Effector CD8-positive, alpha-beta T cell (primary cell): ENCODE results near the gene ICOSLG.
"Not testable (repeated sequence)": the region's sequence is repeated elsewhere in the genome, so short reads cannot be mapped to it uniquely, and the experiment has no call there.

Experiments used
- DNase-seq: peaks from one replicate; lab custom pipeline; 2025; lab: John Stamatoyannopoulos, UW

Gene ICOSLG

GRCh38 chr21:44176127-44176526 is 64.6 kb downstream of the ICOSLG start:
- not testable (repeated sequence) for DNase-seq

- not testable (repeated sequence) for DNase-seq
Measured at GRCh38 chr21:44175189-44175588, 65.6 kb downstream of the ICOSLG start.
